K562 (cell line): ENCODE measurements around the gene PRKCQ. TPM values are rescaled to one million over a fixed set of nuclear protein-coding genes. Genes with fewer than 3 reads are reported as not detected.

Experiments
- BRCA1 ChIP-seq, 2 experiments: fragments of 450-650 bp in 1 of 2; sonication (generic) in 1 of 2; formaldehyde crosslinking in 1 of 2; IDR thresholded peaks; 2 replicates each; pipeline versions ENCODE4 v1.5.0 to v1.6.1; 2017 to 2020; ENCODE audit warnings: mild to moderate bottlenecking in 1 of 2, missing genetic modification reagents in 1 of 2
- BRF2 ChIP-seq: IDR thresholded peaks from 3 replicates; pipeline ENCODE4 v1.6.1; 2011; ENCODE audit warnings: borderline replicate concordance, mild to moderate bottlenecking; ENCODE audit not compliant: insufficient read length, insufficient read depth
- CBX2 ChIP-seq: fragments of 200-600 bp; sonication (generic); IDR thresholded peaks from one replicate; pipeline ENCODE4 v1.6.1; 2012; ENCODE audit warnings: mild to moderate bottlenecking, low read length, inconsistent platforms; ENCODE audit not compliant: insufficient read depth, poor library complexity, severe bottlenecking
- CREB3L1 ChIP-seq: fragments of 450-650 bp; IDR thresholded peaks from 2 replicates; pipeline ENCODE4 v1.6.1; 2014; ENCODE audit warnings: low read depth, mild to moderate bottlenecking, moderate library complexity, borderline replicate concordance
- CTCF ChIP-seq, 3 experiments: IDR thresholded peaks in 2 of 3; conservative IDR thresholded peaks in 1 of 3; 2 replicates each; pipeline ENCODE4 v1.5.1; 2011 to 2012; ENCODE audit warnings: low read length in 3 of 3, mild to moderate bottlenecking in 3 of 3, control low read depth in 2 of 3, improper control_type of control experiment in 1 of 3, inconsistent platforms in 1 of 3, low read depth in 1 of 3, mixed read lengths in 1 of 3, moderate library complexity in 1 of 3; ENCODE audit not compliant: insufficient read depth in 2 of 3
- GATAD2B ChIP-seq: fragments of 450-650 bp; IDR thresholded peaks from 2 replicates; pipeline ENCODE4 v1.6.1; 2017; ENCODE audit warnings: mild to moderate bottlenecking, borderline replicate concordance
- NCOR1 ChIP-seq: fragments of 450-650 bp; IDR thresholded peaks from 2 replicates; pipeline ENCODE4 v1.6.1; 2016; ENCODE audit warnings: mild to moderate bottlenecking, moderate library complexity
- PHF20 ChIP-seq: fragments of 450-650 bp; IDR thresholded peaks from 2 replicates; pipeline ENCODE4 v1.6.1; 2018; ENCODE audit not compliant: partially characterized antibody
- POLR2G ChIP-seq: fragments of 200-400 bp; formaldehyde crosslinking; IDR thresholded peaks from 2 replicates; pipeline ENCODE4 v1.6.1; 2017; ENCODE audit warnings: low read depth, mild to moderate bottlenecking, antibody characterized with exemption, low read length, moderate library complexity
- SMARCB1 ChIP-seq: IDR thresholded peaks from 2 replicates; pipeline ENCODE4 v1.6.1; 2011; ENCODE audit warnings: improper control_type of control experiment, low read depth; ENCODE audit not compliant: insufficient read length
- TAL1 ChIP-seq: fragments of 450-650 bp; IDR thresholded peaks from 2 replicates; pipeline ENCODE4 v1.6.1; 2016; ENCODE audit warnings: mild to moderate bottlenecking
- ZBTB9 ChIP-seq: fragments of 450-650 bp; formaldehyde crosslinking; IDR thresholded peaks from 2 replicates; pipeline ENCODE4 v1.4.0; 2020; ENCODE audit warnings: mild to moderate bottlenecking, moderate library complexity
- polyA plus RNA-seq, 8 experiments: library from polyadenylated mRNA; depleted of rRNA in 4 of 8; stranded (reverse) in 5 of 8; unstranded in 3 of 8; fragments of >200 nt; fragmentation: Nextera tagmentation in 2 of 8; fragmentation: Illumina TruSeq in 1 of 8; extraction: Ambion mirVana in 2 of 8; extraction: Trizol in 1 of 8; gene quantifications; 2 replicates each; pipeline versions ENCODE4 v1.2.1 to v1.2.3, GENCODE V29; 2011 to 2014; ENCODE audit warnings: inconsistent platforms in 1 of 8, missing spikeins in 1 of 8
- total RNA-seq, 7 experiments: library from RNA; depleted of rRNA in 6 of 7; stranded (reverse); fragments of >200 nt in 6 of 7; fragmentation: Illumina TruSeq in 2 of 7; extraction: Trizol in 2 of 7; gene quantifications; 2 replicates each; pipeline versions ENCODE4 v1.2.1 to v1.2.3, GENCODE V29; 2011 to 2021; ENCODE audit warnings: low replicate concordance in 1 of 7

The PRKCQ gene
- total and polyA plus RNA-seq, 9 of the 15 experiments (the other 6 are each of a cell fraction or from before 2014, with no cell fraction given): 4.4 to 23.3 (median 14.6) TPM

GRCh38 chr10:6580279-6581029 lies 378 bp upstream of the PRKCQ start (continued):
- TF ChIP-seq CREB3L1: peak; percentile 29; the same call in 1 of the 2 replicates
- TF ChIP-seq CBX2: no peak
- no peak; the same call in 1 of the 2 replicates for TF ChIP-seq NCOR1
- TF ChIP-seq POLR2G: peak; percentile 96
- no peak for TF ChIP-seq SMARCB1
- no peak for TF ChIP-seq PHF20
- peak in 2 of 3 experiments; percentile 57 to 74; a peak in 4 of 6 replicates for TF ChIP-seq CTCF (IDR thresholded peaks at IDR 0.05 in 2 of 3, conservative IDR thresholded peaks at IDR 0.05 in 1 of 3; ENCODE audit: insufficient read depth in 2 of 3, low read depth in 1 of 3, low read length in 3 of 3)
- TF ChIP-seq BRCA1 (IDR thresholded peaks at IDR 0.05): no peak
- TF ChIP-seq BRCA1 (CRISPR knock-in tag; IDR thresholded peaks at IDR 0.05): no peak
- TF ChIP-seq GATAD2B: peak; percentile 83; the same call in 1 of the 2 replicates
- TF ChIP-seq BRF2: no peak
- TF ChIP-seq ZBTB9: 0 out of 2 replicates have a peak, but pooled peaks have one; percentile 17
- TF ChIP-seq TAL1: no peak
- TF ChIP-seq, all 486 proteins: peak for 92
